Colonic mucosa (tissue), 4 donors: ENCODE measurements around the gene UNC79. TPM values are rescaled to one million over a fixed set of nuclear protein-coding genes. Genes with fewer than 3 reads are reported as not detected.

Source experiments
- DNase-seq: peaks from one replicate; pipeline ENCODE4 v3.0.0-alpha.2; 2020
- H3K27ac ChIP-seq: fragments of 200-600 bp; one replicate; pipeline ENCODE4 v1.8.0; 2021
- H3K27me3 ChIP-seq: fragments of 200-600 bp; one replicate; pipeline ENCODE4 v1.8.0; 2021
- H3K36me3 ChIP-seq: fragments of 200-600 bp; one replicate; pipeline ENCODE4 v1.8.0; 2021
- H3K4me1 ChIP-seq: fragments of 200-600 bp; one replicate; pipeline ENCODE4 v1.8.0; 2021; ENCODE audit warnings: mild to moderate bottlenecking
- H3K4me3 ChIP-seq: fragments of 200-600 bp; one replicate; pipeline ENCODE4 v1.8.0; 2021
- H3K9ac ChIP-seq, 2 donors: one replicate each; pipeline ENCODE4 v1.7.0; 2013; ENCODE audit warnings: control low read depth in 2 of 2, low read depth in 2 of 2, low read length in 2 of 2
- H3K9me3 ChIP-seq: fragments of 200-600 bp; one replicate; pipeline ENCODE4 v1.8.0; 2021
- CTCF ChIP-seq: fragments of 200-600 bp; IDR thresholded peaks from one replicate; pipeline ENCODE4 v1.8.0; 2022; ENCODE audit warnings: antibody characterized with exemption, mild to moderate bottlenecking
- intact Hi-C: fragments of 100-400 bp; cut with DNase I; formaldehyde crosslinking; loops from one replicate; pipeline ENCODE4 v1.14.1; 2022
- total RNA-seq, 2 donors: library from RNA; stranded (reverse); fragmentation: NEBNext Ultra II Directional in 1 of 2; extraction: Animal tissue kit (Norgen Biotek cat#: 25700) in 1 of 2; gene quantifications; one replicate each; pipeline ENCODE4 v1.2.1, GENCODE V29; 2021
- donor health status: healthy.
- donor health status: DM: no; HTN: no; CAD: no.
- donor health status: DM: no; HTN: no; CAD: no.

The UNC79 gene
- total RNA-seq, 2 donors from 2014 or later = 0.17 to 0.21 TPM

- no peaks in the 10 kb centered on the region for H3K9me3 ChIP-seq
- no peak overlapping the region for H3K4me3 ChIP-seq
- no peaks in the 10 kb centered on the region for H3K4me1 ChIP-seq
- no peak for TF ChIP-seq CTCF
- intact Hi-C loops = no loop called here
- no peak for DNase-seq
- no peak overlapping the region for H3K27ac ChIP-seq
- H3K36me3 ChIP-seq = no peaks in the 10 kb centered on the region
- H3K27me3 ChIP-seq = no peaks in the 10 kb centered on the region
- no peak overlapping the region for H3K9ac ChIP-seq
Measured at GRCh38 chr14:93733231-93733630, 302.5 kb downstream of the UNC79 start.

- intact Hi-C loops = no loop called here
- no peak overlapping the region for H3K27ac ChIP-seq
- DNase-seq = no peak
- no peak for TF ChIP-seq CTCF
- H3K4me1 ChIP-seq = no peaks in the 10 kb centered on the region
- no peak overlapping the region for H3K9ac ChIP-seq
- no peaks in the 10 kb centered on the region for H3K9me3 ChIP-seq
- no peaks in the 10 kb centered on the region for H3K36me3 ChIP-seq
- H3K4me3 ChIP-seq = no peak overlapping the region
- H3K27me3 ChIP-seq = no peaks in the 10 kb centered on the region
Measured at GRCh38 chr14:93733631-93734030, 302.9 kb downstream of the UNC79 start.

GRCh38 chr14:93734086-93734822, 303.5 kb downstream of the UNC79 start:
- no peaks in the 10 kb centered on the region for H3K9me3 ChIP-seq
- no peak for TF ChIP-seq CTCF
- intact Hi-C loops = no loop called here
- no peak overlapping the region for H3K4me3 ChIP-seq
- no peaks in the 10 kb centered on the region for H3K4me1 ChIP-seq
- H3K9ac ChIP-seq = no peak overlapping the region
- DNase-seq = peak; percentile 31
- H3K27me3 ChIP-seq = no peaks in the 10 kb centered on the region
- no peaks in the 10 kb centered on the region for H3K36me3 ChIP-seq
- no peak overlapping the region for H3K27ac ChIP-seq

GRCh38 chr14:93735206-93735605, 304.5 kb downstream of the UNC79 start:
- intact Hi-C loops = no loop called here
- no peaks in the 10 kb centered on the region for H3K27me3 ChIP-seq
- no peak for DNase-seq
- H3K4me3 ChIP-seq = no peak overlapping the region
- H3K27ac ChIP-seq = no peak overlapping the region
- no peak for TF ChIP-seq CTCF
- no peak overlapping the region for H3K9ac ChIP-seq
- H3K36me3 ChIP-seq = no peaks in the 10 kb centered on the region
- H3K9me3 ChIP-seq = no peaks in the 10 kb centered on the region
- no peaks in the 10 kb centered on the region for H3K4me1 ChIP-seq

- no peaks in the 10 kb centered on the region for H3K9me3 ChIP-seq
- no peak overlapping the region for H3K27ac ChIP-seq
- H3K27me3 ChIP-seq = no peaks in the 10 kb centered on the region
- DNase-seq = no peak
- intact Hi-C loops = no loop called here
- H3K4me3 ChIP-seq = no peak overlapping the region
- no peak overlapping the region for H3K9ac ChIP-seq
- no peaks in the 10 kb centered on the region for H3K4me1 ChIP-seq
- no peaks in the 10 kb centered on the region for H3K36me3 ChIP-seq
- no peak for TF ChIP-seq CTCF
Measured at GRCh38 chr14:93736378-93737014, 305.8 kb downstream of the UNC79 start.
